Activated B cell treated with CpG ODN at 0.5 μM for 24 hours (primary cell): ENCODE measurements around the gene SLX9. TPM values are rescaled to one million over a fixed set of nuclear protein-coding genes. Genes with fewer than 3 reads are reported as not detected.

Experiments used
- ATAC-seq: fragments of 200-7000 bp; cut with Tn5 transposase; one replicate; pipeline ENCODE4 v1.10.0; 2021; ENCODE audit warnings: low read depth, mild to moderate bottlenecking, moderate library complexity
- CTCF ChIA-PET: fragments of 350-600 bp; sonication (Branson Sonifier 250); formaldehyde crosslinking; loops from one replicate; lab custom pipeline; 2021; ENCODE audit warnings: antibody characterized with exemption; lab: Charles Lee
- POLR2A ChIA-PET: fragments of 350-600 bp; sonication (Branson Sonifier 250); formaldehyde crosslinking; loops from one replicate; lab custom pipeline; 2021; ENCODE audit warnings: antibody characterized with exemption; lab: Charles Lee
- DNase-seq: peaks from one replicate; pipeline ENCODE4 v3.0.0; 2022
- H3K27ac Mint-ChIP-seq: one replicate; pipeline ENCODE4 v1.8.0; 2020; ENCODE audit warnings: mixed read lengths
- H3K27me3 Mint-ChIP-seq: one replicate; pipeline ENCODE4 v1.8.0; 2021; ENCODE audit warnings: mixed read lengths
- H3K36me3 Mint-ChIP-seq: one replicate; pipeline ENCODE4 v1.8.0; 2021; ENCODE audit warnings: low read depth, mixed read lengths
- H3K4me1 Mint-ChIP-seq: one replicate; pipeline ENCODE4 v1.8.0; 2021; ENCODE audit warnings: mixed read lengths
- H3K4me3 Mint-ChIP-seq: one replicate; pipeline ENCODE4 v1.8.0; 2020; ENCODE audit warnings: mild to moderate bottlenecking, mixed read lengths
- H3K9me3 Mint-ChIP-seq: one replicate; pipeline ENCODE4 v1.8.0; 2020; ENCODE audit warnings: mixed read lengths
- intact Hi-C: fragments of 100-400 bp; cut with micrococcal nuclease; formaldehyde crosslinking; loops from one replicate; pipeline ENCODE4 v1.15.1; 2024
- total RNA-seq: library from RNA; stranded (reverse); gene quantifications from 2 replicates; pipeline ENCODE4 v1.2.3, GENCODE V29; 2022
- TF ChIP-seq, protein P1 (sequence below): fragments of 200-600 bp; IDR thresholded peaks from one replicate; pipeline ENCODE4 v1.8.0; 2022; ENCODE audit warnings: antibody characterized with exemption, mild to moderate bottlenecking

Gene SLX9
- total RNA-seq, 1 donor from 2014 or later = 26.0 TPM

DNA sequence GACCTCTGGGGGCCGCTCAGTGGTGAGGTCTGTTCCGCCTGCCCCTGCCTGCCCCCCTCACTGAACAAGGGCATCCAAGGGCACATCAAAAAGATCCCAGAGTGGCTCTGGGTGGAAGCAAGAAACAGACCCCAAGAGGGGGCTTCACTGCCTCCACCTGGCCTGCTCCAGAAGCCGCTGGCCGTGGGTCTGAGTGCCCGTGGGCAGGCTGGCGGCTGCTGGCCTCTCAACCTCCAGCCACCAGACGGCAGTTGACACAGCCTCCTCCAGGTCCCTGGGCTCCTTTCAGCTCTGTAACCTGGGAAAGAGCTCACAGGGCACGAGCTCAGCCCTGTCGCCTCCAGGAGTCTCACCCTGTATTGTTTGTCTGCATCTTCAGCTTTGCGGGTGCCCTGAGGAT lies 56.3 kb downstream of the SLX9 start:
- intact Hi-C loops = no loop called here
- Mint-ChIP-seq H3K9me3 (no peaks in the 10 kb centered on the region), H3K36me3 (no peaks in the 10 kb centered on the region), H3K4me3 (no peak overlapping the region), H3K4me1 (peaks cover 12% of the 10 kb centered on the region), H3K27ac (no peak overlapping the region), H3K27me3 (peaks cover 27% of the 10 kb centered on the region)
- ATAC-seq = no peak
- CTCF ChIA-PET = interaction anchor here (1.0 kb wide), 1 partner anchor 132 kb away, joined by 3 read pairs; no protein-coding TSS in a partner anchor
- DNase-seq = no peak
- POLR2A ChIA-PET = interaction anchor here (0.7 kb wide), 1 partner anchor 1031 kb away, joined by 3 read pairs; no protein-coding TSS in a partner anchor
- TF ChIP-seq, protein P1, sequence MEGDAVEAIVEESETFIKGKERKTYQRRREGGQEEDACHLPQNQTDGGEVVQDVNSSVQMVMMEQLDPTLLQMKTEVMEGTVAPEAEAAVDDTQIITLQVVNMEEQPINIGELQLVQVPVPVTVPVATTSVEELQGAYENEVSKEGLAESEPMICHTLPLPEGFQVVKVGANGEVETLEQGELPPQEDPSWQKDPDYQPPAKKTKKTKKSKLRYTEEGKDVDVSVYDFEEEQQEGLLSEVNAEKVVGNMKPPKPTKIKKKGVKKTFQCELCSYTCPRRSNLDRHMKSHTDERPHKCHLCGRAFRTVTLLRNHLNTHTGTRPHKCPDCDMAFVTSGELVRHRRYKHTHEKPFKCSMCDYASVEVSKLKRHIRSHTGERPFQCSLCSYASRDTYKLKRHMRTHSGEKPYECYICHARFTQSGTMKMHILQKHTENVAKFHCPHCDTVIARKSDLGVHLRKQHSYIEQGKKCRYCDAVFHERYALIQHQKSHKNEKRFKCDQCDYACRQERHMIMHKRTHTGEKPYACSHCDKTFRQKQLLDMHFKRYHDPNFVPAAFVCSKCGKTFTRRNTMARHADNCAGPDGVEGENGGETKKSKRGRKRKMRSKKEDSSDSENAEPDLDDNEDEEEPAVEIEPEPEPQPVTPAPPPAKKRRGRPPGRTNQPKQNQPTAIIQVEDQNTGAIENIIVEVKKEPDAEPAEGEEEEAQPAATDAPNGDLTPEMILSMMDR = no peak

DNA sequence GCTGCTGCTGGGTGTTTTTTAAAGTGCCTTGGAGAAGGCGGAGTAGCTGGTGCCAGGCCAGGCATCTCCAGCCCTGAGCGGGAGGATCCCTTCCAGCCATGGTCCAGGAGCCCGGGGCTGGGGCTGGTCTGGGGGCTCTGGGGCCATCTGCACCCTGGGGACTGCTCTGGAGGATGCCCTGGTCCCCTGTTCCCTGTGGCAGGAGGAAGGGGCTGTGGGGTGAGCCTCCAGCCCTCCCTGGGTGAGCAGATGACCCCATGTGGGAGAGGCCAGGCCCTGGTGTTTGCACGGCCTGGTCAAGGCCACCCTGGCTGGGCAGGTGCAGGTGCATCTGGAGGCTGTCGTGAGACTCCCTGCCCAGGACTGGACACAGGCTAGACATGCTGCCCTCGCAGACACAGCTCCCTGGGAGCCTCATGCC lies 56.7 kb downstream of the SLX9 start:
- intact Hi-C loops = no loop called here
- peaks cover 27% of the 10 kb centered on the region for H3K27me3 Mint-ChIP-seq
- ChIA-PET POLR2A (interaction anchor here (0.7 kb wide), 1 partner anchor 1031 kb away, joined by 3 read pairs; no protein-coding TSS in a partner anchor), CTCF (no interaction called here)
- H3K4me1 Mint-ChIP-seq = peaks cover 12% of the 10 kb centered on the region
- DNase-seq (no peak), ATAC-seq (no peak)
- TF ChIP-seq, protein P1 = no peak
- H3K36me3 Mint-ChIP-seq = no peaks in the 10 kb centered on the region
- H3K27ac Mint-ChIP-seq = no peak overlapping the region
- H3K9me3 Mint-ChIP-seq = no peaks in the 10 kb centered on the region
- no peak overlapping the region for H3K4me3 Mint-ChIP-seq

DNA sequence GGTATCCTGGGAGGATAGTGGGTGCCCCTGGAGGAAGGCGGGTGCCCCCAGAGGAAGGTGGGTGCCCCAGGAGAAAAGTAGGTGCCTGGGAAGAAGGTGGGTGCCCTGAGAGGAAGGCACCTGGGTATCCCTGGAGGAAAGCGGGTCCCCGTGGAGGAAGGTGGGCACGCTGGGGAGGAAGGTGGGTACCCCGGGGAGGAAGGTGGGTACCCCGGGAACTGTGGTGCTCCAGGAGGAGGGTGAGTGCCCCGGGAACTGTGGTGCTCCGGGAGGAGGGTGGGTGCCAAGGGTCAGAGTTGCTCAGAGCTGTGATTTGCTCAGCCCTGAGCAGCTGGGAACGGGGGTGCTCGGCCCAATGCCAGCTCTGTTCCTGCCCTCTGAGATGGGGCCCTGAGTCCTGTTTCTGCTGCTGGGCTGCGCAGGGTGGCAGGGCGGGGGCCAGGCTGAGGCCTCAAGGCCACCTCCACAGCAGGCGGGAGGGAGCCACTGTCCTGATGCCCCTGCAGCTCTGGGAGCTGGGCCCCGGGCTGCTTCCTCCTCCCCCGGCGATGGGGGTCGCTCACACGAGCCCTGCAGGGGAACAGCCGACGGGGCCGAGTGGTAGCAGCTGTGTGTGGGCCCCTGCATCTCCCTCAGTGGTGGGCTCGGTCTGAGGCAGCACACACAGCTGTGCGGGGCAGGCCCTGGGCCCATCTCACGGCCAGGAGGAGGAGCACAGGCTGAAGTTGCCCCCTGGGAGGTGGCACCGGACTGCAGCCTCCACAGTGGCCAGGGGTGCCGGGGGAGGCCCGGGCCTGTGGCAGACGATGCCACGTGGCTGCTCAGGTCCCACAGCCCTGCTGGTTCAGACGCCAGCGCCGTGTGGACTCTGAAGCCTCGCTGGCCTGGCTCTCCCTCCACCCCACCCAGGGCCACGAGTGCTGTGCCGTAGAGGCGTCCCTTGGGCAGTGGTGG lies 57.4 kb downstream of the SLX9 start:
- ChIA-PET CTCF (no interaction called here), POLR2A (no interaction called here)
- no peak for ATAC-seq
- peaks cover 27% of the 10 kb centered on the region for H3K27me3 Mint-ChIP-seq
- TF ChIP-seq, protein P1 = no peak
- DNase-seq = no peak
- intact Hi-C loops = no loop called here
- peaks cover 12% of the 10 kb centered on the region for H3K4me1 Mint-ChIP-seq
- H3K36me3 Mint-ChIP-seq = no peaks in the 10 kb centered on the region
- H3K4me3 Mint-ChIP-seq = no peak overlapping the region
- no peak overlapping the region for H3K27ac Mint-ChIP-seq
- H3K9me3 Mint-ChIP-seq = no peaks in the 10 kb centered on the region

DNA sequence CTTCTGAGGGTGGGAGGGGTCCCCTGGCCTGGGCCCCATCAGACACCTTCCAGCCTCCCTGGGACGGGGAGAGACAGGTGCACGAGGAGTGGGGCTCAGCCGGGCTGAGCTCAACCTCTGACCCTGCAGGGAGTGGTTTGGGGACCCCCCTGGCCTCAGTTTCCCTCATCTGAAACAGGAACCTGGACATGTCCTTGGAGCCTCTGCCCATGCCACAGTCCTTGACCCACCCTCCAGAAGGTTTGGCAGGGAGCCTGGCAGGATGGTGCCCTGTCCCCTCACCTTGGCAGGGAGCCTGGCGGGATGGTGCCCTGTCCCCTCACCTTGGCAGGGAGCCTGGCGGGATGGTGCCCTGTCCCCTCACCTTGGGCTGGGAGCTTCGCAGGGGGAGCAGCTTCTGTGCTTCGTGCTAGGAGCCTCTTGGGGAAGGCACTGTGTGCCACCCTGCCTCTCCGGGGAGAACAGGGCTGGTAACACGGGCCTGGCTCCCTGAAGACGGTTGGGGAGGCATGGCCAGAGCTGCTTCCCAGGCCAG lies 58.3 kb downstream of the SLX9 start:
- peaks cover 27% of the 10 kb centered on the region for H3K27me3 Mint-ChIP-seq
- no peak overlapping the region for H3K4me3 Mint-ChIP-seq
- intact Hi-C loops = no loop called here
- no peaks in the 10 kb centered on the region for H3K36me3 Mint-ChIP-seq
- no peak overlapping the region for H3K27ac Mint-ChIP-seq
- ChIA-PET CTCF (no interaction called here), POLR2A (no interaction called here)
- no peaks in the 10 kb centered on the region for H3K9me3 Mint-ChIP-seq
- no peak for ATAC-seq
- TF ChIP-seq, protein P1 = no peak
- DNase-seq = no peak
- H3K4me1 Mint-ChIP-seq = peaks cover 12% of the 10 kb centered on the region
